ENCODE data around the gene SH3RF1. TPM values are rescaled to one million over a fixed set of nuclear protein-coding genes. Genes with fewer than 3 reads are reported as not detected.

SH3RF1 gene
- polyA plus RNA-seq, 2 donors, result 1.8 to 3.1 TPM

DNA sequence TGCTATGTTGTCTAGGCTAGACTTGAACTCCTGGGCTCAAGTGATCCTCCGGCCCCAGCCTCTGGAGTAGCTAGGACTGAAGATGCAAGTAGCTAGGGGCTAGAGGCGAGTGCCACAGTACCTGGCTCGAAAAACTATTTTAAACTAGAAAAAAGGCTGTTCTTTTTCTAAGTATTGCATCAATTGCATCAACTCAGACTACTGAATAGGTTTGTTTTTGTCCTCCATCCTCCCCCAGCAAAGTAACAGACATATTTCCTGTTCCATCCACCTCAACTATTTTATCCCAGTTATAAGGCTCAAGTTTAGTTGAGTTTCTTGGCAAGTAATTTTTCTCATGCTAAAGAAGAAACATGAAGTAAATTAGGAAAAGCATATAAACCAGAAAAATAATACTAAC, 4.1 kb downstream of the SH3RF1 start:
- H3K27ac ChIP-seq (ENCODE audit: low read depth in 2 of 2, low read length in 1 of 2), result no peak overlapping the region

DNA sequence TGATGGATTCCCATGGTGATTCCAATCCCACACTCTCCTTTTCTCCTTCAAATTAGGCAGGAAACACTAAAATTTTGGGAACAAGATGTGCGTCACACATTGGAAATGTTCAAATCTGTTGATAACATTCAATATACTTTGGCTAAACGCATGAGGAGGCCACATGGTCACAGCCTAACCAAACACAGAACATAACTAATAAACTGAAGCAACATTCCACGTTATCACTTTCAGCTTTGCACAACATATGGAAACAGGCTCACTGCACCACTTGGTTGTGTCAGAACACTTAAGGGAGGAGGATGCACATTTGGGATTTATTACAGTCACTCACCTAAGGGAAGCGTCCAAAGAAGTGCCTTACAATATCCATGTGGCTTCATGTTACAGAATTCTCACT, 4.7 kb downstream of the SH3RF1 start:
- Histone ChIP-seq H3K27me3 (ENCODE audit: control insufficient read depth in 1 of 2, insufficient read depth in 2 of 2, low read length in 2 of 2) (no peaks in the 10 kb centered on the region), H3K27ac (ENCODE audit: low read depth in 2 of 2, low read length in 1 of 2) (no peak overlapping the region), H3K36me3 (ENCODE audit: control insufficient read depth in 2 of 2, insufficient read depth in 2 of 2, low read length in 1 of 2) (no peaks in the 10 kb centered on the region), H3K9me3 (ENCODE audit: control insufficient read depth in 2 of 2, insufficient read depth in 1 of 2, low read depth in 1 of 2, low read length in 1 of 2) (peaks cover 0 to 2% of the 10 kb centered on the region in 2 donors), H3K4me1 (ENCODE audit: control insufficient read depth in 2 of 2, insufficient read depth in 2 of 2, low read length in 1 of 2) (peaks cover 0 to 4% of the 10 kb centered on the region in 2 donors), H3K4me3 (ENCODE audit: low read depth in 1 of 2, low read length in 2 of 2) (no peak overlapping the region)
- WGBS, 2 donors, result 82 to 92% methylated on average over 4 of the region's 4 CpGs

More for the DNA sequence above, 4.1 kb downstream of the SH3RF1 start:
- Histone ChIP-seq H3K27me3 (ENCODE audit: control insufficient read depth in 1 of 2, insufficient read depth in 2 of 2, low read length in 2 of 2) (no peaks in the 10 kb centered on the region), H3K4me3 (ENCODE audit: low read depth in 1 of 2, low read length in 2 of 2) (no peak overlapping the region), H3K36me3 (ENCODE audit: control insufficient read depth in 2 of 2, insufficient read depth in 2 of 2, low read length in 1 of 2) (no peaks in the 10 kb centered on the region), H3K4me1 (ENCODE audit: control insufficient read depth in 2 of 2, insufficient read depth in 2 of 2, low read length in 1 of 2) (peaks cover 0 to 7% of the 10 kb centered on the region in 2 donors), H3K9me3 (ENCODE audit: control insufficient read depth in 2 of 2, insufficient read depth in 1 of 2, low read depth in 1 of 2, low read length in 1 of 2) (peaks cover 0 to 2% of the 10 kb centered on the region in 2 donors)
- WGBS, 2 donors, result 90 to 95% methylated on average over 3 of the region's 3 CpGs

DNA sequence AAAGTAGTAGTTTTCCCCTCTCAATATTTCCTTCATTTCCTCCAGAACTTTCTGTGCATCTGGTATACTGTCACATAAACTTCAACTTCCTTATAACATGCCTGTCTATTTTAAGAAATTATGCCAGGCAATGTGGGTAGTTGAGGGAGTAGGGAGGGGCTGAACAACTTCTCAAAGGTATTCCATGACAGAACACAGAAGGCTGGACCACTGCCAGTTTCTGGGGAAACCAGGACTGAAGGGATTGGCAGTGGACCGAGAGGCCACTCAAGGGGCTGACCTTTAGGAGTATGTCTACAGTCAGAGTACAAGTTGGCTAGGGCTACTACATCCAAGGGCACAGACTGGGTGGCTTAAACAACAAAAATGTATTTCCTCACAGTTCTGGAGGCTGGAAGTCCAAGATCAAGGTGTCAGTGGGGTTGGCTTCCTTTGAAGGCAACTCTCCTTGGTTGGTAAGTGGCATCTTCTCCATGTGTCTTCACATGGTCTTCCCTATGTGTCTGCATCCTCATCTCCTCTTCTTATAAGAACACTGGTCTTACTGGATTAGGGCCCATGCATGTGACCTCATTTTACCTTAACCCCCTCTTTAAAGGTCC, 6.9 kb downstream of the SH3RF1 start:
- Histone ChIP-seq H3K27ac (ENCODE audit: low read depth in 2 of 2, low read length in 1 of 2) (no peak overlapping the region), H3K9me3 (ENCODE audit: control insufficient read depth in 2 of 2, insufficient read depth in 1 of 2, low read depth in 1 of 2, low read length in 1 of 2) (no peaks in the 10 kb centered on the region), H3K27me3 (ENCODE audit: control insufficient read depth in 1 of 2, insufficient read depth in 2 of 2, low read length in 2 of 2) (no peaks in the 10 kb centered on the region), H3K4me1 (ENCODE audit: control insufficient read depth in 2 of 2, insufficient read depth in 2 of 2, low read length in 1 of 2) (peaks cover 0 to 3% of the 10 kb centered on the region in 2 donors), H3K4me3 (ENCODE audit: low read depth in 1 of 2, low read length in 2 of 2) (no peak overlapping the region), H3K36me3 (ENCODE audit: control insufficient read depth in 2 of 2, insufficient read depth in 2 of 2, low read length in 1 of 2) (no peaks in the 10 kb centered on the region)
- WGBS, 2 donors, result 59 to 86% methylated on average over 1 of the region's 1 CpG

DNA sequence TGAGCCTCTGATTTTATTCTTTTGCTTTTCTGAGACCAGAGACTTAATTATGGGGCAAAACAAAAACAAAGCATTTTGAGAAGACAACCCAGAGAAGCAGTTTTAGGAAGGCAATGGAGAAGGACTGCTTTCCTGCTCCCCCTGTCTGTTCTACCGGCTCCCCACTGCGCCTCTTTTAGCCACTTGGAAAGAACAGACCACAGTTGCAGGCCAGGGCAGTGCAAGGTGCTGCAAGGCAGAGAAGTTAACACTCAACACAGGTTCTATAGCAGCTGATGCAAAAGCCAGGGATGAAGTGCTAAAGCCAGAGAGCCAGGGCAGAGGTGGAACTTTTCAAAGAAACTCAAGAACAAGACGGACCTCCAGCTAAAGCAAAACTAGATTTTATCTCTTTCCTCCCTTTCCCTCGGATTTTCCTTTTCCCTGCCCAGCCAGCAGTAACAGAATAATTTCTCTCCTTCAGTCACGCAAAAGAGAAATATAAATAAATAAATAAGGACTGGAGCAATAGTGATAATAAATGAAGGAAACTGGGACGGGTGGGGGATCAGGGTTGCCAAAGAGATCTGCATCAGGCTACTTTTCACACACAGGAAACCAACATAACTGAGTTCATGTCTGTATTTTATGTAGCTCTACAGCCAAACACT, 10.4 kb downstream of the SH3RF1 start:
- 65 to 76% methylated on average over 6 of the region's 6 CpGs for WGBS, 2 donors
- Histone ChIP-seq H3K27ac (ENCODE audit: low read depth in 2 of 2, low read length in 1 of 2) (no peak overlapping the region), H3K4me1 (ENCODE audit: control insufficient read depth in 2 of 2, insufficient read depth in 2 of 2, low read length in 1 of 2) (no peaks in the 10 kb centered on the region)

DNA sequence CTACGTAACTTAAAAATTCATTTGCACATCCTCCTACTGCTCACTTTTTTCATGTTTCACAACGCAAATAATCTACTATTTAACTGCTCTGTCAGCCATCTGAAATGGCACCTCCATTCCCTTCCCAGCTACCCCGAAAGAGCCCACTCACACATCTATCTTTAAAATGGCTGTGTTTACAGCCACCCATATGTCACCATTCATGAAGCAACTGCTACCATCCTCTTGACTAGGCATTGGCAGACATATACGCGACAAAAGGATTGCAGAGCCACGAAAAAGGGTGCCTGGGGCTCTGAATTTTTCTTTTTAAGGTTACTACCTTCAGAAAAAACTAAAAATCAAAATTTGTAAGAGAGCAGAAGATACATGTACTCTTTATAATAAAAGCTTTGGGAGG, 11.5 kb downstream of the SH3RF1 start:
- Histone ChIP-seq H3K27me3 (ENCODE audit: control insufficient read depth in 1 of 2, insufficient read depth in 2 of 2, low read length in 2 of 2) (no peaks in the 10 kb centered on the region), H3K4me1 (ENCODE audit: control insufficient read depth in 2 of 2, insufficient read depth in 2 of 2, low read length in 1 of 2) (no peaks in the 10 kb centered on the region), H3K36me3 (ENCODE audit: control insufficient read depth in 2 of 2, insufficient read depth in 2 of 2, low read length in 1 of 2) (no peaks in the 10 kb centered on the region), H3K27ac (ENCODE audit: low read depth in 2 of 2, low read length in 1 of 2) (no peak overlapping the region), H3K4me3 (ENCODE audit: low read depth in 1 of 2, low read length in 2 of 2) (no peak overlapping the region), H3K9me3 (ENCODE audit: control insufficient read depth in 2 of 2, insufficient read depth in 1 of 2, low read depth in 1 of 2, low read length in 1 of 2) (no peaks in the 10 kb centered on the region)
- 90% methylated on average over 6 of the region's 6 CpGs for WGBS, 2 donors

More for the DNA sequence above, 10.4 kb downstream of the SH3RF1 start:
- no peaks in the 10 kb centered on the region for H3K27me3 ChIP-seq (ENCODE audit: control insufficient read depth in 1 of 2, insufficient read depth in 2 of 2, low read length in 2 of 2)
- no peaks in the 10 kb centered on the region for H3K36me3 ChIP-seq (ENCODE audit: control insufficient read depth in 2 of 2, insufficient read depth in 2 of 2, low read length in 1 of 2)
- no peaks in the 10 kb centered on the region for H3K9me3 ChIP-seq (ENCODE audit: control insufficient read depth in 2 of 2, insufficient read depth in 1 of 2, low read depth in 1 of 2, low read length in 1 of 2)
- no peak overlapping the region for H3K4me3 ChIP-seq (ENCODE audit: low read depth in 1 of 2, low read length in 2 of 2)

DNA sequence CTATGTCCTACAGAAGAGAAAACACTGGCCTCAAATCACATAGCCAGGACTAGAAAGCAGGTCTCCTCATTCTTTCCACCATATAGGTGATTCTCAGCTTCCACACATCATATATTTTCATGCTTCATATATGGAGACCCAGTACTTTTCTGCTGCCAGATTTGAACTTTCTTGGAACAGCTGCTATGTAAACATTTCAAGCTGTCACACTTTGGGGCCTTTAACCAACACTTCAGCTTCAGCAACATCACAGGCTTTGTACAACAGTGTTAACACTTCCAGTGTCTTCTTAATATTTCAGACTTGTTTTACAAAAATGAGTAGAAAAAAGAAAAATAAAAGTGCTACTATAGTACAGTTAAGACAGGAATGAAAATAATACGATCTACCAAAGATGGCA, 12.6 kb downstream of the SH3RF1 start:
- no peak overlapping the region for H3K4me3 ChIP-seq (ENCODE audit: low read depth in 1 of 2, low read length in 2 of 2)
- H3K36me3 ChIP-seq (ENCODE audit: control insufficient read depth in 2 of 2, insufficient read depth in 2 of 2, low read length in 1 of 2), result no peaks in the 10 kb centered on the region
- no peak overlapping the region for H3K27ac ChIP-seq (ENCODE audit: low read depth in 2 of 2, low read length in 1 of 2)
- no peaks in the 10 kb centered on the region for H3K4me1 ChIP-seq (ENCODE audit: control insufficient read depth in 2 of 2, insufficient read depth in 2 of 2, low read length in 1 of 2)
- H3K27me3 ChIP-seq (ENCODE audit: control insufficient read depth in 1 of 2, insufficient read depth in 2 of 2, low read length in 2 of 2), result no peaks in the 10 kb centered on the region
- no peaks in the 10 kb centered on the region for H3K9me3 ChIP-seq (ENCODE audit: control insufficient read depth in 2 of 2, insufficient read depth in 1 of 2, low read depth in 1 of 2, low read length in 1 of 2)
- 76 to 84% methylated on average over 1 of the region's 1 CpG for WGBS, 2 donors

DNA sequence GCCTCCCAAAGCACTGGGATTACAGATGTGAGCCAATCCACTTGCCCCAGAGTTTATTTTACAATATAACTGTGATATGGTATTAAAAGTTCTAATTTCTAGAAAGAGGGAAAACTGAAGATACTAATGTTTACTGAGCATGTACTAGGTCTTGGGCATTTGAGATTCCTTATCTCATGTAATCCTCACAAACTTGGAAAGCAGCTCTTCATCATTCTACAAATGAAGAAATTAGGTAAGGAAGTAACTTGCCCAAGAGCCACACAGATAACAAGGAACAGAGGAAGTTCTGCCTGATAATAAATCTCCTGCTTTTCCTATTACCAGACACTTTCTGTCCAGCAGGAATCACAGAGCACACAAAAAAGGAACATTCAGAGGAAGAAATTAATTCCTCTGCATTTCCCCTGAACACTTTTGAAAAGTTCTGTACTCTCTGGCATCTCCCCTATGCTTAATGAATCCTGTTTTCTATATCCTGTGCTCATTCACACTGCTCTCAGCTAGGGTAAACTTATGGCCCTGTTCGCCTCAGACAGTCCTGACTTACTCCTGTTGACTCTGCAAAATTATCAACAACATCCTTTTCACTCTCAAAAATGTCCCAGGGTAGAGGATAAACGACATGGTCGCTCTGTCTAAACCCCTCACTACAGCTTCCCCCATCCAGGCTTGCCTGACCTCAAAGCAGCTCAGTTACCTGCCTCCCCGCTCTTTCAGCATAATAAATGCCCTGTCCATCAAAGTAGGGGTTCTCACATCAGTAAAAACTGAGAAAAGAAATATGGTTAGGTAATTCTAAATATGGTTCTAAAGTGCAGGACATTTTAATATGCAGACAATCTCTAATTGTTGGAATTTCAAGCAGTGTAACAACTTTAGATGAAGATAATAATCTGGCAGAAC, 13.6 kb downstream of the SH3RF1 start:
- H3K9me3 ChIP-seq (ENCODE audit: control insufficient read depth in 2 of 2, insufficient read depth in 1 of 2, low read depth in 1 of 2, low read length in 1 of 2), result no peaks in the 10 kb centered on the region
- H3K36me3 ChIP-seq (ENCODE audit: control insufficient read depth in 2 of 2, insufficient read depth in 2 of 2, low read length in 1 of 2), result no peaks in the 10 kb centered on the region
- H3K4me1 ChIP-seq (ENCODE audit: control insufficient read depth in 2 of 2, insufficient read depth in 2 of 2, low read length in 1 of 2), result no peaks in the 10 kb centered on the region
- 66 to 68% methylated on average over 4 of the region's 4 CpGs for WGBS, 2 donors
- H3K27ac ChIP-seq (ENCODE audit: low read depth in 2 of 2, low read length in 1 of 2), result no peak overlapping the region
- no peak overlapping the region for H3K4me3 ChIP-seq (ENCODE audit: low read depth in 1 of 2, low read length in 2 of 2)
- H3K27me3 ChIP-seq (ENCODE audit: control insufficient read depth in 1 of 2, insufficient read depth in 2 of 2, low read length in 2 of 2), result no peaks in the 10 kb centered on the region

DNA sequence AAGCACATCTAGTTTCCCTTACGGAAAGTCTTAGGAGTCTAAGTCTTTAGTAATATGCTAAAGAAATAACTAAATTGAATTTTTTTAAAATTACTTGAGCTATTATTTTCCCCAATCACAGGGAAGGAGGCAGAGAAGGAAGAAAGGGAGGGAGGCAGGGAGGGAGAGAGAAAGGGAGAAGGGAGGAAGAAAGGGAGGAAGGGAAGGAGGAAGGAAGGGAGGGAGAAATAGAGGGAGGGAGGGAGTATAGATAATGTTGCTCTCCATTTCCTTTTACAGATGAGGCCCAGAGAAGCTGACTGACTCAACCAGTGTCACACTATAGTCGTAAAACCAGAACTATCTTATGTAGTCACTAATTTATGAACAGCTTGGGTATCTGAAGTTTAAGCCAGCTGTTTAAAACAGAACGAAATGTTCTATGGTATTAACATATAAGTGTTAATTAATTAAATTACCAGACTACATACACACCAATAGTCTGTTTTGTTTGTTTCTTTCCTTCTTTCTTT, 14.6 kb downstream of the SH3RF1 start:
- Histone ChIP-seq H3K4me1 (ENCODE audit: control insufficient read depth in 2 of 2, insufficient read depth in 2 of 2, low read length in 1 of 2) (no peaks in the 10 kb centered on the region), H3K4me3 (ENCODE audit: low read depth in 1 of 2, low read length in 2 of 2) (no peak overlapping the region), H3K9me3 (ENCODE audit: control insufficient read depth in 2 of 2, insufficient read depth in 1 of 2, low read depth in 1 of 2, low read length in 1 of 2) (no peaks in the 10 kb centered on the region), H3K27me3 (ENCODE audit: control insufficient read depth in 1 of 2, insufficient read depth in 2 of 2, low read length in 2 of 2) (no peaks in the 10 kb centered on the region), H3K27ac (ENCODE audit: low read depth in 2 of 2, low read length in 1 of 2) (no peak overlapping the region), H3K36me3 (ENCODE audit: control insufficient read depth in 2 of 2, insufficient read depth in 2 of 2, low read length in 1 of 2) (no peaks in the 10 kb centered on the region)
- WGBS, 2 donors, result 82 to 84% methylated on average over 3 of the region's 3 CpGs

DNA sequence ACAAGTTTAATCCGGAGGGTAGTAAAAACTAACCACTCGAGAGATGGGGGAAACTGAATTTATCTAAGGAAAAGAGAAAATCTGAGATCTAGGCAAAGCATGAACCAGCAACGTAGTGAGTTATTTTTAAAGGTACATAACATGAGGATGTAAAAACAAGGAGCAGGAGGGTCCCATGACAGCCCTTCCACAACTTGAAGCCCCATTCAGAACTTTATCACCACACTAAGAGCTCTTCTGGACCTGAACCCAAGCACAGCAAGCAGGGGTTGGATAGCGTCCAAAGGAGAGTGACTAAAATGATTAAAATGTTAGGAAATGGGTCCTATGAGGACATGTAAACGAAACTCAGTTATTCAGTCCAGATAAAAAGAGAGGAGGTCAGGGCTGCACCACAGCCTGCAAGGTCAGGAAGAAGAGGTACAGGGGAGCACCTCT, 16.2 kb downstream of the SH3RF1 start:
- H3K27me3 ChIP-seq (ENCODE audit: control insufficient read depth in 1 of 2, insufficient read depth in 2 of 2, low read length in 2 of 2), result no peaks in the 10 kb centered on the region
- H3K27ac ChIP-seq (ENCODE audit: low read depth in 2 of 2, low read length in 1 of 2), result no peak overlapping the region
- H3K4me1 ChIP-seq (ENCODE audit: control insufficient read depth in 2 of 2, insufficient read depth in 2 of 2, low read length in 1 of 2), result no peaks in the 10 kb centered on the region
- H3K4me3 ChIP-seq (ENCODE audit: low read depth in 1 of 2, low read length in 2 of 2), result no peak overlapping the region
- no peaks in the 10 kb centered on the region for H3K9me3 ChIP-seq (ENCODE audit: control insufficient read depth in 2 of 2, insufficient read depth in 1 of 2, low read depth in 1 of 2, low read length in 1 of 2)
- 50 to 57% methylated on average over 5 of the region's 5 CpGs for WGBS, 2 donors
- H3K36me3 ChIP-seq (ENCODE audit: control insufficient read depth in 2 of 2, insufficient read depth in 2 of 2, low read length in 1 of 2), result no peaks in the 10 kb centered on the region
